Fibroblast of pulmonary artery (primary cell): ENCODE data around the gene CRYBG3.

Experiments used
- DNase-seq: peaks from one replicate; pipeline ENCODE4 v3.0.0-alpha.2; 2010; ENCODE audit warnings: low read depth
- H3K4me3 ChIP-seq: replicated peaks from 2 replicates; pipeline ENCODE4 v1.5.1; 2011; ENCODE audit warnings: low read depth, mild to moderate bottlenecking, control low read depth, low read length, moderate library complexity
- CTCF ChIP-seq: IDR thresholded peaks from 2 replicates; pipeline ENCODE4 v1.5.1; 2011; ENCODE audit warnings: mild to moderate bottlenecking, control low read depth, low read length, inconsistent platforms; ENCODE audit errors: missing control alignments

The CRYBG3 gene

DNA sequence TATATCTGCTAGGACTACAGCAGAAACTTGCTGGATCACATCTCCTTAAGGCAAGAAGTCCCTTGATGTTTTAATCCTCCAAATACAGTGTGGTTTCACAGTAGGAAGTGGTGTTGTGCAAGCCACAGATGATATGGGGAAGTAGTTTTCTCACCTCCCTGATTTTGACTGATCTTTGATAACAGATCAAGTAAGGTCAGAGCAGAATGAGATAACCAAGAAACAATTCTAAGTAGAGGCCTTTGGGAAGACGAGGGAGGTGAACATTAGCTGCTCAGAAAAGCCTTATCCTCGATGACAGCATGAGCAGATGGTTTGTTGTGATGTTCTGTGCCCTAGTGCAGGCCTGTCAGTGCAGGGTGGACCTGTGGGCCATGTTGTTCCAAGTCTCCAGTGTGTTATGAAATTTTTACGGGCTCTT, 89.1 kb downstream of the CRYBG3 start:
- no peak for TF ChIP-seq CTCF
- H3K4me3 ChIP-seq, result no peak overlapping the region
- DNase-seq, result peak; percentile 8

GRCh38 chr3:97911459-97911858, 89.6 kb downstream of the CRYBG3 start:
- DNase-seq, result no peak
- no peak for TF ChIP-seq CTCF
- H3K4me3 ChIP-seq, result no peak overlapping the region

DNA sequence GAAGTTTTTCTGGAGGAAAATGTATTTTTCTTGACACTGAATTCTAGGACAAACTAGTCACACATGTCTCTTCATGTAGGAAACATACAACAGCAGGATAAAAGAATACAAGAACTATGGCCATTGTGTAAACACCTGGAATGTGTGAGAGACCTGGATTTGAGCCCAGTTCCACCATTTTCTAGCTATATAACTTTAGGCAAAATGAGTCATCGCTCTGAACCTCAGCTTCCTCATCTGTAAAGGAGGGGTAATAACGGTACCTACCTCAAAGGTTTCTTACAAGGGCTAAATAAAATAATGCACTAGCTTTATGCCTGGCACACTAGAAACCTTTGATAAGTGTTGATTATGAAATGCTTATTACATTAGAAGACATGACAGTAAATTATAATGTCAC, 92.6 kb downstream of the CRYBG3 start:
- no peak overlapping the region for H3K4me3 ChIP-seq
- peak; percentile 40 for DNase-seq
- no peak for TF ChIP-seq CTCF

- TF ChIP-seq CTCF, result no peak
- no peak for DNase-seq
- no peak overlapping the region for H3K4me3 ChIP-seq
Measured at GRCh38 chr3:97916576-97916975, 94.8 kb downstream of the CRYBG3 start.

DNA sequence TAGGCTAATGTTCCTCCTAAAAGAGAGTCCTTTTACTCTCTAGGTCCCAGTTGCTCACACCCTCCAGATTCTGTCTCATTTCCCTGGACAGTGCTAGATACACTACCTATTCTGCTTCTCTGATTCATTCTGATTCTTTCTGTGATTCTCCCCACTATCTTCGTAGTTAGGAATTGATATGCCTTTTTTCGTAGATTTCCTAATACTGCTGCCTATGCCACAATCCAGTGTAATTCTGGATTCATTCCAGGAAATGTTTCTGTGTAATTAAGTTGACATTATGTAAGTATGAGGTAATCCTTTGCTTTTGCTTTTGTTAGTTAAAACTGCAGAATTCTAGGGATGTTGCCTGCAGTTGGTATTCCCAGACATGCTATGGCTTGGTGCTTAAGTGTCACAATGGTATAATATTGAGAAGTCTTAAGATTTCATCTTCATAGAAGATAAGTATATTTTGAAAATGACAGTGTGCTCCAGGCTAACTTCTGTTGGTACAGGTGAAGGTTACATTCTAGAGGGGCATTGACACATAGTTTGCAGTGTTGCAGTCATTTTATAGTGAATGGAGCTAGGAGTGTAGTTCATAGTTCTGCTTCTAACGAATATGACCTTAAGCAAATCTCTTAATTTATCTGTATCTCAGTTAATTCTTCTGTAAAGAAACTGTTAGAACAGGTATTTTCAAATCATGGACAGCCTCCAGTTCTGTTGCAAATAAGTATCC, 96.2 kb downstream of the CRYBG3 start:
- no peak for TF ChIP-seq CTCF
- peak; percentile 71 for DNase-seq
- H3K4me3 ChIP-seq, result no peak overlapping the region

GRCh38 chr3:97927704-97928103, 105.9 kb downstream of the CRYBG3 start:
- H3K4me3 ChIP-seq, result no peak overlapping the region
- no peak for DNase-seq
- TF ChIP-seq CTCF, result no peak

- no peak for TF ChIP-seq CTCF
- DNase-seq, result no peak
Measured at GRCh38 chr3:97928986-97929385, 107.2 kb downstream of the CRYBG3 start.

More at GRCh38 chr3:97928986-97929385, 107.2 kb downstream of the CRYBG3 start:
- H3K4me3 ChIP-seq, result no peak overlapping the region
